Hepatocyte (in vitro differentiated cells): Measurements from ENCODE around the gene SDSL. TPM values are rescaled to one million over a fixed set of nuclear protein-coding genes. Genes with fewer than 3 reads are reported as not detected.

ENCODE experiments used
- DNase-seq: peaks from one replicate; pipeline ENCODE4 v3.0.0-alpha.2; 2016; ENCODE audit warnings: low spot score
- H2AFZ ChIP-seq: fragments of 200-600 bp; sonication (generic); 2 replicates; pipeline ENCODE4 v1.6.0; 2016; ENCODE audit warnings: antibody characterized with exemption, mild to moderate bottlenecking
- H3K27ac ChIP-seq: fragments of 200-600 bp; sonication (generic); 2 replicates; pipeline ENCODE4 v1.5.1; 2016; ENCODE audit warnings: mild to moderate bottlenecking
- H3K27me3 ChIP-seq: fragments of 200-600 bp; sonication (generic); 2 replicates; pipeline ENCODE4 v1.6.1; 2016
- H3K36me3 ChIP-seq: fragments of 200-600 bp; sonication (generic); replicated peaks from 2 replicates; pipeline ENCODE4 v1.5.1; 2016; ENCODE audit warnings: low read depth; ENCODE audit not compliant: insufficient read depth
- H3K4me1 ChIP-seq: fragments of 200-600 bp; sonication (generic); 2 replicates; pipeline ENCODE4 v1.5.1; 2016; ENCODE audit warnings: mild to moderate bottlenecking, moderate library complexity; ENCODE audit not compliant: insufficient read depth
- H3K4me2 ChIP-seq: fragments of 200-600 bp; sonication (generic); 2 replicates; pipeline ENCODE4 v1.6.0; 2016
- H3K4me3 ChIP-seq: fragments of 200-600 bp; sonication (generic); 2 replicates; pipeline ENCODE4 v1.5.1; 2016; ENCODE audit warnings: mild to moderate bottlenecking
- H3K79me2 ChIP-seq: fragments of 200-600 bp; sonication (generic); 2 replicates; pipeline ENCODE4 v1.6.0; 2017; ENCODE audit warnings: mild to moderate bottlenecking
- H3K9me2 ChIP-seq: fragments of 200-600 bp; sonication (generic); replicated peaks from 2 replicates; pipeline ENCODE4 v1.6.0; 2017; ENCODE audit warnings: mild to moderate bottlenecking; ENCODE audit not compliant: insufficient read depth
- H3K9me3 ChIP-seq: fragments of 200-600 bp; sonication (generic); 2 replicates; pipeline ENCODE4 v1.5.1; 2016; ENCODE audit warnings: low read depth, mild to moderate bottlenecking
- H4K20me1 ChIP-seq: fragments of 200-600 bp; sonication (generic); 2 replicates; pipeline ENCODE4 v1.6.0; 2016; ENCODE audit warnings: mild to moderate bottlenecking; ENCODE audit not compliant: insufficient read depth, poor library complexity, severe bottlenecking
- CTCF ChIP-seq: fragments of 200-600 bp; sonication (generic); IDR thresholded peaks from 2 replicates; pipeline ENCODE4 v1.5.1; 2016; ENCODE audit warnings: antibody characterized with exemption, mild to moderate bottlenecking; ENCODE audit not compliant: poor library complexity
- EZH2 ChIP-seq: fragments of 200-600 bp; sonication (generic); IDR thresholded peaks from 2 replicates; pipeline ENCODE4 v1.6.1; 2016; ENCODE audit warnings: antibody characterized with exemption, mild to moderate bottlenecking, borderline replicate concordance
- EZH2phosphoT487 ChIP-seq: fragments of 200-600 bp; sonication (generic); IDR thresholded peaks from one replicate; pipeline ENCODE4 v1.6.1; 2018; ENCODE audit warnings: antibody characterized with exemption, mild to moderate bottlenecking, low read depth, moderate library complexity; ENCODE audit not compliant: unreplicated experiment, severe bottlenecking
- WGBS: methylation state at CpG from one replicate; pipeline ENCODE4 v1.1.6; 2016; ENCODE audit warnings: low lambda C conversion rate; ENCODE audit errors: missing lambda C conversion rate; 5-methylcytosine and 5-hydroxymethylcytosine counted together
- polyA plus RNA-seq: library from polyadenylated mRNA; unstranded; fragments of >200 nt; fragmentation: Nextera tagmentation; extraction: Ambion mirVana; gene quantifications from 2 replicates; pipeline ENCODE4 v1.2.1, GENCODE V29; 2016
- total RNA-seq: library from RNA; depleted of rRNA; stranded (reverse); fragments of >200 nt; gene quantifications from 2 replicates; pipeline ENCODE4 v1.2.3, GENCODE V29; 2014

Gene SDSL
- total and polyA plus RNA-seq, 2 experiments from 2014 or later = 10.3 to 26.7 TPM

GRCh38 chr12:113390064-113391043, 31.8 kb upstream of the SDSL start:
- Histone ChIP-seq H3K4me2 (no peak overlapping the region), H3K4me3 (no peak overlapping the region), H3K9me3 (no peaks in the 10 kb centered on the region), H3K9me2 (no peaks in the 10 kb centered on the region), H3K36me3 (no peaks in the 10 kb centered on the region), H3K27me3 (no peaks in the 10 kb centered on the region), H3K79me2 (no peaks in the 10 kb centered on the region), H3K27ac (no peak overlapping the region), H3K4me1 (no peaks in the 10 kb centered on the region), H4K20me1 (no peaks in the 10 kb centered on the region), H2AFZ (no peak overlapping the region)
- 94% methylated on average over 6 of the region's 6 CpGs for WGBS
- TF ChIP-seq CTCF (no peak), EZH2phosphoT487 (no peak), EZH2 (no peak)
- DNase-seq = no peak

- H3K36me3 ChIP-seq = no peaks in the 10 kb centered on the region
- H3K4me1 ChIP-seq = no peaks in the 10 kb centered on the region
- H3K27me3 ChIP-seq = no peaks in the 10 kb centered on the region
- no peaks in the 10 kb centered on the region for H3K79me2 ChIP-seq
- no peak overlapping the region for H3K4me3 ChIP-seq
- TF ChIP-seq EZH2phosphoT487 (no peak), EZH2 (no peak), CTCF (no peak)
- no peaks in the 10 kb centered on the region for H3K9me2 ChIP-seq
- H3K9me3 ChIP-seq = no peaks in the 10 kb centered on the region
- H4K20me1 ChIP-seq = no peaks in the 10 kb centered on the region
- no peak overlapping the region for H3K27ac ChIP-seq
- DNase-seq = no peak
- no peak overlapping the region for H3K4me2 ChIP-seq
- 94% methylated on average over 3 of the region's 3 CpGs for WGBS
- H2AFZ ChIP-seq = no peak overlapping the region
These were observed 31.0 kb upstream of the SDSL start for GRCh38 chr12:113391145-113391544.

GRCh38 chr12:113391650-113392337, 30.4 kb upstream of the SDSL start:
- WGBS = 91% methylated on average over 9 of the region's 9 CpGs
- no peak for DNase-seq
- H3K9me2 ChIP-seq = no peaks in the 10 kb centered on the region

More at GRCh38 chr12:113391650-113392337, 30.4 kb upstream of the SDSL start:
- Histone ChIP-seq H3K27ac (no peak overlapping the region), H3K4me3 (no peak overlapping the region), H3K27me3 (no peaks in the 10 kb centered on the region), H3K9me3 (no peaks in the 10 kb centered on the region), H3K36me3 (no peaks in the 10 kb centered on the region), H2AFZ (no peak overlapping the region), H3K4me2 (no peak overlapping the region), H3K4me1 (no peaks in the 10 kb centered on the region), H3K79me2 (no peaks in the 10 kb centered on the region), H4K20me1 (no peaks in the 10 kb centered on the region)
- no peak for TF ChIP-seq EZH2
- no peak for TF ChIP-seq CTCF
- TF ChIP-seq EZH2phosphoT487 = no peak
